Hematopoietic multipotent progenitor cell treated with erythropoietin and hydrocortisone succinate and interleukin-3 and kit ligand, for 4 days (in vitro differentiated cells): ENCODE measurements around the gene ATP5F1E.
A peak's percentile ranks its signal among the peaks of the same experiment; 100 is the strongest.
"Not testable (repeated sequence)": the region's sequence is repeated elsewhere in the genome, so short reads cannot be mapped to it uniquely, and the experiment has no call there.

Experiments used
- DNase-seq: peaks from one replicate; pipeline ENCODE4 v3.0.0-alpha.2; 2015

Gene ATP5F1E

GRCh38 chr20:58986968-58987517 lies 45.1 kb downstream of the ATP5F1E start:
- no peak for DNase-seq

GRCh38 chr20:58986286-58986967 lies 45.7 kb downstream of the ATP5F1E start:
- no peak for DNase-seq

- no peak for DNase-seq
Measured at GRCh38 chr20:58985656-58986055, 46.5 kb downstream of the ATP5F1E start.

- no peak for DNase-seq
Measured at GRCh38 chr20:58984691-58985090, 47.4 kb downstream of the ATP5F1E start.

- not testable (repeated sequence) for DNase-seq
Measured at GRCh38 chr20:58983115-58983468, 49.0 kb downstream of the ATP5F1E start.

GRCh38 chr20:58982406-58983114 lies 49.6 kb downstream of the ATP5F1E start:
- peak; percentile 76 for DNase-seq

GRCh38 chr20:58981628-58982364 lies 50.3 kb downstream of the ATP5F1E start:
- DNase-seq = peak; percentile 43

- DNase-seq = peak; percentile 93
Measured at GRCh38 chr20:58980711-58981627, 51.2 kb downstream of the ATP5F1E start, which contains the start of gene NELFCD. TSS of gene NELFCD (plus strand) at chr20:58981256. CDS start at chr20:58981310, 54 bp downstream.

GRCh38 chr20:58978351-58979190 lies 53.6 kb downstream of the ATP5F1E start:
- DNase-seq = no peak

- no peak for DNase-seq
Measured at GRCh38 chr20:58976061-58976730, 55.9 kb downstream of the ATP5F1E start.
